Measurements from ENCODE around the gene ETF1. TPM values are rescaled to one million over a fixed set of nuclear protein-coding genes. Genes with fewer than 3 reads are reported as not detected.

Gene ETF1
- total RNA-seq, 4 donors from 2014 or later: 108 to 163 (median 127) TPM

- peak; percentile 38 for TF ChIP-seq POLR2AphosphoS5 (IDR thresholded peaks at IDR 0.05)
- TF ChIP-seq POLR2A (IDR thresholded peaks at IDR 0.05): no peak
- TF ChIP-seq, protein P1, sequence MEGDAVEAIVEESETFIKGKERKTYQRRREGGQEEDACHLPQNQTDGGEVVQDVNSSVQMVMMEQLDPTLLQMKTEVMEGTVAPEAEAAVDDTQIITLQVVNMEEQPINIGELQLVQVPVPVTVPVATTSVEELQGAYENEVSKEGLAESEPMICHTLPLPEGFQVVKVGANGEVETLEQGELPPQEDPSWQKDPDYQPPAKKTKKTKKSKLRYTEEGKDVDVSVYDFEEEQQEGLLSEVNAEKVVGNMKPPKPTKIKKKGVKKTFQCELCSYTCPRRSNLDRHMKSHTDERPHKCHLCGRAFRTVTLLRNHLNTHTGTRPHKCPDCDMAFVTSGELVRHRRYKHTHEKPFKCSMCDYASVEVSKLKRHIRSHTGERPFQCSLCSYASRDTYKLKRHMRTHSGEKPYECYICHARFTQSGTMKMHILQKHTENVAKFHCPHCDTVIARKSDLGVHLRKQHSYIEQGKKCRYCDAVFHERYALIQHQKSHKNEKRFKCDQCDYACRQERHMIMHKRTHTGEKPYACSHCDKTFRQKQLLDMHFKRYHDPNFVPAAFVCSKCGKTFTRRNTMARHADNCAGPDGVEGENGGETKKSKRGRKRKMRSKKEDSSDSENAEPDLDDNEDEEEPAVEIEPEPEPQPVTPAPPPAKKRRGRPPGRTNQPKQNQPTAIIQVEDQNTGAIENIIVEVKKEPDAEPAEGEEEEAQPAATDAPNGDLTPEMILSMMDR (IDR thresholded peaks at IDR 0.05): peak in 3 of 4 experiments; percentile 79 to 87 (median 81)
- no peak overlapping the region for H3K4me3 ChIP-seq
- peak overlapping the region; percentile 15 to 75 (median 58) for H3K27ac ChIP-seq
- peaks cover 3 to 45% (median 10%) of the 10 kb centered on the region in 3 donors for H3K4me1 ChIP-seq
- WGBS, 2 donors (ENCODE audit: low coverage in 1 of 2): 10 to 24% methylated on average over 5 to 6 of the region's 6 CpGs
- no peaks in the 10 kb centered on the region for H3K9me3 ChIP-seq
- H3K27me3 ChIP-seq: no peaks in the 10 kb centered on the region
- H3K36me3 ChIP-seq: peaks cover 5 to 30% of the 10 kb centered on the region in 2 donors
- ATAC-seq: peak; percentile 76
These were observed 39.4 kb downstream of the ETF1 start for GRCh38 chr5:138503487-138504270.

- Histone ChIP-seq H3K9me3 (no peaks in the 10 kb centered on the region), H3K27me3 (no peaks in the 10 kb centered on the region), H3K4me3 (no peak overlapping the region), H3K36me3 (peaks cover 0 to 19% of the 10 kb centered on the region in 2 donors), H3K27ac (peak overlapping the region in 3 of 4 donors; percentile 30 to 65 (median 54)), H3K4me1 (peaks cover 3 to 45% (median 10%) of the 10 kb centered on the region in 3 donors)
- ATAC-seq: no peak
- WGBS, 2 donors (ENCODE audit: low coverage in 1 of 2): 62 to 80% methylated on average over 2 of the region's 11 CpGs
- TF ChIP-seq POLR2A (IDR thresholded peaks at IDR 0.05): no peak
- TF ChIP-seq EP300 (IDR thresholded peaks at IDR 0.05): no peak
- no peak for TF ChIP-seq POLR2AphosphoS5 (IDR thresholded peaks at IDR 0.05)
- TF ChIP-seq, protein P1 (IDR thresholded peaks at IDR 0.05): no peak
These were observed 40.5 kb downstream of the ETF1 start for GRCh38 chr5:138502521-138502920.

- no peaks in the 10 kb centered on the region for H3K9me3 ChIP-seq
- 21 to 47% methylated on average over 2 to 4 of the region's 4 CpGs for WGBS, 2 donors (ENCODE audit: low coverage in 1 of 2)
- ATAC-seq: peak; percentile 30
- peaks cover 3 to 45% (median 10%) of the 10 kb centered on the region in 3 donors for H3K4me1 ChIP-seq
- no peak overlapping the region for H3K4me3 ChIP-seq
- peaks cover 0 to 15% of the 10 kb centered on the region in 2 donors for H3K36me3 ChIP-seq
- TF ChIP-seq POLR2A (IDR thresholded peaks at IDR 0.05): no peak
- TF ChIP-seq POLR2AphosphoS5 (IDR thresholded peaks at IDR 0.05): no peak
- TF ChIP-seq, protein P1 (IDR thresholded peaks at IDR 0.05): no peak
- TF ChIP-seq EP300 (IDR thresholded peaks at IDR 0.05): no peak
- no peaks in the 10 kb centered on the region for H3K27me3 ChIP-seq
- H3K27ac ChIP-seq: peak overlapping the region in 3 of 4 donors; percentile 30 to 65 (median 54)
These were observed 40.9 kb downstream of the ETF1 start for GRCh38 chr5:138502121-138502520.

DNA sequence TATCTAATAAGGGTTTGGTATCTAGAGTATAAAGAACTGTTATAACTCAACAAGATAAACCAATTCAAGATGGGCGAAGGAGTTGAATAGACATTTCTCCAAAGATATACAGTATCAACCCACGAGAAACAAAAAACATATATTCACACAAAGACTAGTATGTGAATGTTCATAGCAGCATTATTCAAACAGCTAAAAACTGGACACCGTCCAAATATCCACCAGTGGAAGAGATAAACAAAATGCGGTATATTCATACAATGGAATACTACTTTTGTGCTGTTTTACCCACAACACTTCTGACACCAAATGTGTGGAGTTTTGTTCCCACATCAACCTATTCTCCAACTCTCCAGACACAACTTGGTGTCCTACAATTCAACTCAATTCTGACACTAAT, 44.7 kb downstream of the ETF1 start:
- no peaks in the 10 kb centered on the region for H3K36me3 ChIP-seq
- 31 to 50% methylated on average over 4 of the region's 4 CpGs for WGBS, 2 donors (ENCODE audit: low coverage in 1 of 2)
- TF ChIP-seq EP300 (IDR thresholded peaks at IDR 0.05) (no peak), POLR2AphosphoS5 (IDR thresholded peaks at IDR 0.05) (no peak), POLR2A (IDR thresholded peaks at IDR 0.05) (no peak)
- TF ChIP-seq, protein P1 (IDR thresholded peaks at IDR 0.05): no peak
- H3K27me3 ChIP-seq: no peaks in the 10 kb centered on the region
- H3K4me1 ChIP-seq: peaks cover 0 to 27% (median 3%) of the 10 kb centered on the region in 3 donors
- H3K4me3 ChIP-seq: no peak overlapping the region
- no peak overlapping the region for H3K27ac ChIP-seq
- no peaks in the 10 kb centered on the region for H3K9me3 ChIP-seq
- ATAC-seq: no peak

- H3K4me1 ChIP-seq: peaks cover 0 to 29% (median 19%) of the 10 kb centered on the region in 3 donors
- 72 to 76% methylated on average over 6 to 7 of the region's 7 CpGs for WGBS, 2 donors (ENCODE audit: low coverage in 1 of 2)
- no peaks in the 10 kb centered on the region for H3K36me3 ChIP-seq
- TF ChIP-seq, protein P1 (IDR thresholded peaks at IDR 0.05): no peak
- no peak for TF ChIP-seq EP300 (IDR thresholded peaks at IDR 0.05)
- no peak for ATAC-seq
- no peaks in the 10 kb centered on the region for H3K9me3 ChIP-seq
- H3K4me3 ChIP-seq: no peak overlapping the region
- H3K27ac ChIP-seq: no peak overlapping the region
- H3K27me3 ChIP-seq: peaks cover 5% of the 10 kb centered on the region
These were observed 47.7 kb downstream of the ETF1 start for GRCh38 chr5:138495351-138495750.
